Measurements from ENCODE around the gene CSNK1A1.

DNA sequence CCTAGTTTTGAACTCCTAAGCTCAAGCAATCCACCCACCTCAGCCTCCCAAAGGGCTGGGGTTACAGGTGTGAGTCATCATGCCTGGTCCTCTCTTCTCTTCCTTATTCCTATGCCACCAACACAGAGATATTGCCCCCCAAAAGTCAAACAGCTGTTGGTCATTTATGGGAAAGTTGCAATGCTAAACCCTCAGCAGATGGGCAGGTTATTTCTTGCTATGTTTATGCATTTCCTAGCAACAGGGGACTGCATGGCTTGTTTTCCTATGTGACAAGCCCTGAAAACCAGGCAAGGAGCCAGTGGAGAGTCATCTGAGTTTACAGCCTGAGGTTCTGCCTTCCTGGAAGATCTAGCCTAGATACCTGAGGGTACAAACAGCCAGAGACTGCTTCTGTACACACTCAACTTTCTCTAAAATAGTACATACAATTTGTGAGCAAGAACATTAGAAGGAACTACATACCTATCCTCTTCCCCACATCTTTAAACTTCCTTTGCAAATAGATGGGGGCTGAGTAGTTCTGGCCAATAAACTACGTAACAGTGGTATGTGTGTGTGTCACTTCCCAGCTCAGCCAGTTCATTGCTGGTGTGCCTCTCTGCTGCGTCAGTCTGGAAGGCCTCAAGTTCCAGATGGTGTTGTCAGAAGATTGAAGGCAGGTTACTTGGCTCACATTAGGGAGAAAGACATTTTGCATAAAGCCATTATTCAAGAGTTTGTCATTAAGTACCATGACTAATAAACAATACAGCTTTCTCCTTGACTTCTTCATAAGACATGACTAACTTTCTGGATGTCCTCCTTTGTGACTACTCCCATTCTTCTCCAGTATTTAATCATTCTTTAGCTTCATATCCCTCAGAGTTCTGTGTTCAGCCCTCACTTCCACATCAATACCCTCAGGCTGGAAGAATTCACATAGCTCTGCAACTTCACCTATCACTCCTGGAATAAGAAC, 65.3 kb downstream of the CSNK1A1 start:
- TF ChIP-seq POLR2AphosphoS5 (IDR thresholded peaks at IDR 0.05; ENCODE audit: low read depth, low read length): no peak
- no peak for TF ChIP-seq POLR2A (IDR thresholded peaks at IDR 0.05; ENCODE audit: low read depth, low read length)
- no peak for TF ChIP-seq TAF1 (IDR thresholded peaks at IDR 0.05; ENCODE audit: borderline replicate concordance, low read depth, low read length)

Data from GM12892 (cell line).